Activated naive CD4-positive, alpha-beta T cell (primary cell): ENCODE measurements around the gene SLC25A12.
"Not testable (repeated sequence)": the region's sequence is repeated elsewhere in the genome, so short reads cannot be mapped to it uniquely, and the experiment has no call there.

Experiments used
- DNase-seq, 4 experiments: peaks; one replicate each; lab custom pipeline; 2025; lab: John Stamatoyannopoulos, UW

SLC25A12 gene

DNA sequence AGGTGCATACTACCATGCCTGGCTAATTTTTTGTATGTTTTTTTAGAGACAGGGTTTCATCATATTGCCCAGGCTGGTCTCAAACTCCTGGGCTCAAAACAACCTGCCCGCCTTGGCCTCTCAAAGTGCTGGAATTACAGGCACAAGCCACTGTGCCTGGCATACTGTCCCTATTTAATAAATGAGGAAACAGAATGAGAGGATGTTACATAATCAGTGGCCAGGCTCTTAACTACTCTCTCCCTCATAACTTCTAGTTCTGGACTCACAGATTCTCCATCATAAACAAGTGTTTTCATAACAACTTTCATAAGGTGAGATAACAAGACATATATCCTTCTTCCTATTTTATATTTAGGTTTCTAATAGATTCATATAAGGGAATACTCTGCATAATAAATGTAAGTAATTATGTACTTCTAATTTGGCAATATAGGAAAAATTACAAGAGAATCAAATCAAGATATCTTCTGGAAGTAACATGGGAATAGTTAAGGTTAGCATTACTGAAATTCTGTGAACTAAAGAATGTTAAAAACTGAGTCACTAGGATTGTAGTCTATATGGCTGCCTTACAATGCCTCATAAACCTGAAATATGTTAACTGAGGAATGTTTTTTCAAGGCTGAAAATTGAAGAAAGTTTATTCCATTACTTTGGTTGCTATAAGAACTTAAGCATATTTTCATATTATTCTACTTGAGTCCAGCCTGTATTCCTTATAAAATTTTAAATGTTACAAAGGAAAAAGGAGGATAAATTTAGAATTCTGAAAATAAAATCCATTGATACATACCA, 71.3 kb downstream of the SLC25A12 start:
- no peak for DNase-seq

GRCh38 chr2:171819453-171819852, 74.6 kb downstream of the SLC25A12 start:
- no peak for DNase-seq

DNA sequence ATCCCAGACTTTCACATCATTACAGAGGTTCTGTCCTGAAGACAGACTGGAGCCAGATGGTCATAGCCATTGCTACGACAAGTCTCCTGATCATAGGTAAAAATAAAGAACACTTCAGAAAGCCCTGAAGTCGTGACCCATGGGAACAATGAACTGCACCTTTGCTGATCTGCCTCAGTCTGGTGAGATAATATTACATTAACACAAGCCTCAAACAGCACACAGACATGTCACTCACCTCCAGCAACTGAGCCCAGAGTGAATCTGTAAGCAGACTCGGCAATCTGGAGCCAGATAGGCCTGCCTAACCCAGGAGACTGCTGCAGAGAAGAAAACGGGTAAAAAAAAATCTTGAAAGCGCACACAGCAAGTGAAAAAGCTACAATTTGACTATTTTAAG, 79.2 kb downstream of the SLC25A12 start:
- DNase-seq: no peak

DNA sequence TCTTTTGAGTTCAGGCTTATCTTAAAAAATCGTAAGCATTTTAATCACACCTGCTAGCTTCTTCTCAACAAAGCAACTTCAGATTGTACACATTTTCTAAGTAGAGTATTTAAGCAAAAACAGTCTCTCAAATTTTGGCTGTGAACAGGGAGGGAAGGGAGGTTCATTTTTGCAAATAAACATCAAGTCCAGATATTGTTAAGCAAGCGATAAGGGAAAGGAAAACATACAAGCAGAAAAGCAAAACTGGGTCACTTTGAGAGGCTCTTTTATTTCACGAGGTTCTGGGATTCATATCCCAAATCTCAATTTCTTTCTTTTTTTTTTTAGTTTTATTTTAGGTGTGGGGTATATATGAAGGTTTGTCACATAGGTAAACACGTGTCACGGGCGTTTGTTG, 79.9 kb downstream of the SLC25A12 start:
- DNase-seq: no peak

DNA sequence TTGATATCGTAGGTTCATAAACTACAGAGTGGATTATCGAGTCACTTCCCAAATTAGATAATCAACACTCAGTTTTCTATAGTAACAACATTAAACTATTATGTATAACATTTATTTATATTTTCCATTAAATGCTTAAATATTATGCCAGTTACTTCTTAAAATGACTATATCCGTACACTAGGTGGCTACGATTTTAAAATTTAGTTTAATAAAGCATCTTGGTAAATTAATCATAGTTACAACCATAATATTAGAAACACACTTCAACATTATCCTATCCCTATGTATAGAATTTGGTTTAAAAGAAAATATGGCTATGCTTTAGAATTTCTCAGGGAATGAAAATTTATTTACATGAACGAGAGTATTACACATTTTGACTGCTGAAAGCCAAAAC, 80.3 kb downstream of the SLC25A12 start:
- no peak for DNase-seq

DNA sequence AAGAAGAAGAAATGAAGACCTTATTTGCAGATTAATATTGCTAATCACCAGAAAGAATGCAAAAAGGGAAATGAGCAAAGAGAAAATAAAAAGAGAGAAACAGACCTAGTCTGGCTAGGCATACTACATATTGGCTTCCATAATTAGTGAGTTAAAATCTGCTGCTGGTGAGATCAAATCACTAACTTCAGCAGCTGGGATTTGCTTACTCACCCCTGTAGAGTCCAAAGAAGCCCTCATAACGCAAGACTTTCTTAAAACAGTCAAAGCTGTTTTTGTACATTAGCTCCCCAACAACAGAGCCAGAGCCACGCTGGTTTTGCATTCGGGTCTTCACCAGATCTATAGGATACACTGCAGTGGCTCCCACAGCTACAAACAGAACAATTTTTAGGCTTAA, 80.9 kb downstream of the SLC25A12 start:
- no peak for DNase-seq

GRCh38 chr2:171811245-171811628, 82.8 kb downstream of the SLC25A12 start:
- no peak for DNase-seq

- no peak for DNase-seq
These were observed 83.4 kb downstream of the SLC25A12 start for GRCh38 chr2:171810422-171811244.

GRCh38 chr2:171808885-171809284, 85.2 kb downstream of the SLC25A12 start:
- not testable (repeated sequence) for DNase-seq

GRCh38 chr2:171807831-171808393, 86.1 kb downstream of the SLC25A12 start:
- no peak for DNase-seq

- no peak for DNase-seq
These were observed 86.9 kb downstream of the SLC25A12 start for GRCh38 chr2:171807119-171807518.

DNA sequence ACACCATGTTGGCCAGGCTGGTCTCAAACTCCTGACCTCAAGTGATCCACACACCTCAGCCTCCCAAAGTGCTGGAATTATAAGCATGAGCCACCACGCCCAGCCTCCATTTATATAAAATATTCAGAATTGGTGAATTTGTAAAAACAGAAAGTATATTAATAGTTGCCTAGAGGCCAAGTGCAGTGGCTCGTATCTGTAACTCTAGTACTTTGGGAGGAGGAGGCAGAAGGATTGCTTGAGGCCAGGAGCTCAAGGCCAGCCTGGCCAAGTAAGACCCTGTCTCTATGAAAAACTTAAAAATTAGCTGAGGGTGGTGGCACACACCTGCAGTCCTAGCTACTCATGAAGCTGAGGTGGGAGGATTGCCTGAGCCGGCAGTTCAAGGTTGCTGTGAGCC, 89.6 kb downstream of the SLC25A12 start:
- no peak for DNase-seq

- DNase-seq: no peak
These were observed 90.3 kb downstream of the SLC25A12 start for GRCh38 chr2:171803757-171804156.

DNA sequence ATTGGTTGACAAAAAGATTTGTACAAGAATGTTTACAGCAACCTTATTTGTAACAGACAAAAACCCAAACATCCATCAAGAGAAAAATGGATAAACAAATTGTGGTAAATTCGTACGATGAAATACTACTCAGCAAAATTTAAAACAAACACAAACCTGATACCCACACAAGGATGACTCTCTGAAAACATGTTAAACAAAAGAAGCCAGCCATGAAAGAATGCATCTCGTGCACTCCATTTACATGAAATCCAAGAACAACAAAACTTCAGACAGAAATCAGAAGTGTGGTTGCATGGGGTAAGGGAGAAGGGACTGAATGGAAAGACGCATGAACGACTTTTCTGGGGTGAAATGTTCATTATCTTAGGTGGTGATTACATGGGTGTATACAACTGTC, 93.4 kb downstream of the SLC25A12 start:
- no peak for DNase-seq

GRCh38 chr2:171798156-171798820, 95.8 kb downstream of the SLC25A12 start:
- DNase-seq: no peak

DNA sequence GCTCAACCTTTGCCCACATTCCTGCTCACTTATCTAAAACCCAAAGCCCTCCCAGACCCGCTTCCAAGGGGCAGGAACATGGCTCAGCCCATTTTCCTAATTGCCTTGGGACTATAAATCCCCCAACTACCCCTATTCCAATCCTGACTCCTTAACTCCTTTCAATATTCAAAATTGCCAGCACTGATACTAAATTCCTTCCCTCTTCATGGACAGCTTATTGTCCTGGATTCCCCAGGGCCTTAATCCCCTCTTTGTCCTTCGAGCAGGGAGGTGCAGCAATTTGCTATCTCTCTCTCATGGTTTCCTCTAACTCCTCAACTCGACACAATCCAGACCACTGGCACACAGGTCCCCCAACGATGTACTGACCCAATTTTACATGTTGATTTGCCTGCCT, 99.1 kb downstream of the SLC25A12 start:
- DNase-seq: no peak

GRCh38 chr2:171793691-171794678, 100.1 kb downstream of the SLC25A12 start:
- DNase-seq: no peak

GRCh38 chr2:171792886-171793580, 101.0 kb downstream of the SLC25A12 start:
- DNase-seq: no peak

- no peak for DNase-seq
These were observed 101.9 kb downstream of the SLC25A12 start for GRCh38 chr2:171792157-171792556.

- DNase-seq: no peak
These were observed 102.7 kb downstream of the SLC25A12 start for GRCh38 chr2:171791361-171791760.

GRCh38 chr2:171789956-171790355, 104.1 kb downstream of the SLC25A12 start:
- DNase-seq: no peak
